Mesenchymal stem cell (in vitro differentiated cells and primary cell): Measurements from ENCODE around the gene LRP4.
A peak's percentile ranks its signal among the peaks of the same experiment; 100 is the strongest.

ENCODE experiments used
- DNase-seq: peaks from one replicate; pipeline ENCODE4 v3.0.0-alpha.2; 2013
- H2AFZ ChIP-seq: one replicate; pipeline ENCODE4 v1.6.1; 2013; ENCODE audit warnings: low read depth, mild to moderate bottlenecking, control low read depth, inconsistent platforms, low read length, moderate library complexity
- H2AK5ac ChIP-seq: 2 replicates; pipeline ENCODE4 v1.6.1; 2013; ENCODE audit warnings: low read length, moderate library complexity, mild to moderate bottlenecking, inconsistent platforms; ENCODE audit not compliant: severe bottlenecking
- H2BK120ac ChIP-seq: one replicate; pipeline ENCODE4 v1.6.1; 2013; ENCODE audit warnings: low read depth, mild to moderate bottlenecking, inconsistent platforms, low read length, moderate library complexity
- H2BK12ac ChIP-seq, 2 experiments: one replicate each; pipeline ENCODE4 v1.6.1; 2013; ENCODE audit warnings: inconsistent platforms in 2 of 2, low read length in 2 of 2, mild to moderate bottlenecking in 2 of 2, moderate library complexity in 2 of 2, control low read depth in 1 of 2
- H2BK15ac ChIP-seq: one replicate; pipeline ENCODE4 v1.6.1; 2013; ENCODE audit warnings: mild to moderate bottlenecking, low read depth, inconsistent platforms; ENCODE audit not compliant: poor library complexity, severe bottlenecking
- H2BK5ac ChIP-seq: 2 replicates; pipeline ENCODE4 v1.6.1; 2013; ENCODE audit warnings: low read depth, mild to moderate bottlenecking, low read length, control low read depth, inconsistent platforms; ENCODE audit not compliant: poor library complexity, severe bottlenecking
- H3K14ac ChIP-seq, 2 experiments: one replicate each; pipeline ENCODE4 v1.6.1; 2013; ENCODE audit warnings: inconsistent platforms in 2 of 2, low read length in 2 of 2, control low read depth in 1 of 2, mild to moderate bottlenecking in 1 of 2, moderate library complexity in 1 of 2
- H3K18ac ChIP-seq, 2 experiments: one replicate each; pipeline ENCODE4 v1.6.1; 2013; ENCODE audit warnings: inconsistent platforms in 2 of 2, low read length in 2 of 2, control low read depth in 1 of 2, low read depth in 1 of 2, mild to moderate bottlenecking in 1 of 2
- H3K23ac ChIP-seq, 2 experiments: one replicate each; pipeline ENCODE4 v1.6.1; 2013; ENCODE audit warnings: inconsistent platforms in 2 of 2, low read length in 2 of 2, mild to moderate bottlenecking in 2 of 2, moderate library complexity in 2 of 2, control low read depth in 1 of 2
- H3K27ac ChIP-seq: 2 replicates; pipeline ENCODE4 v1.5.1; 2013; ENCODE audit warnings: mild to moderate bottlenecking, moderate library complexity, low read length, control low read depth, inconsistent platforms; ENCODE audit not compliant: poor library complexity, severe bottlenecking
- H3K27me3 ChIP-seq, 2 experiments: 2 replicates each; pipeline versions ENCODE4 v1.6.1 to v1.7.0; 2013; ENCODE audit warnings: low read length in 2 of 2, mild to moderate bottlenecking in 2 of 2, moderate library complexity in 2 of 2, control low read depth in 1 of 2, inconsistent platforms in 1 of 2; ENCODE audit not compliant: control insufficient read depth in 1 of 2, insufficient read depth in 1 of 2
- H3K36me3 ChIP-seq, 2 experiments: 2 replicates each; pipeline versions ENCODE4 v1.6.1 to v1.7.0; 2013; ENCODE audit warnings: low read length in 2 of 2, control low read depth in 1 of 2, inconsistent platforms in 1 of 2, low read depth in 1 of 2, mild to moderate bottlenecking in 1 of 2; ENCODE audit not compliant: insufficient read depth in 2 of 2, control insufficient read depth in 1 of 2
- H3K4ac ChIP-seq, 2 experiments: one replicate each; pipeline ENCODE4 v1.6.1; 2013; ENCODE audit warnings: inconsistent platforms in 2 of 2, low read length in 2 of 2, mild to moderate bottlenecking in 2 of 2, moderate library complexity in 2 of 2, control low read depth in 1 of 2, low read depth in 1 of 2
- H3K4me1 ChIP-seq: 2 replicates; pipeline ENCODE4 v1.6.1; 2013; ENCODE audit warnings: low read depth, low read length, control low read depth; ENCODE audit not compliant: control insufficient read depth, insufficient read depth
- H3K4me2 ChIP-seq: 2 replicates; pipeline ENCODE4 v1.6.1; 2013; ENCODE audit warnings: low read length, mild to moderate bottlenecking, inconsistent platforms; ENCODE audit not compliant: poor library complexity, severe bottlenecking
- H3K4me3 ChIP-seq, 2 experiments: 2 replicates each; pipeline versions ENCODE4 v1.5.1 to v1.7.0; 2013; ENCODE audit warnings: low read length in 2 of 2, mild to moderate bottlenecking in 2 of 2, control low read depth in 1 of 2, low read depth in 1 of 2; ENCODE audit not compliant: insufficient read depth in 1 of 2
- H3K79me1 ChIP-seq: replicated peaks from 2 replicates; pipeline ENCODE4 v1.6.1; 2013; ENCODE audit warnings: mild to moderate bottlenecking, control low read depth, low read length, inconsistent platforms; ENCODE audit not compliant: poor library complexity, severe bottlenecking
- H3K9ac ChIP-seq: 2 replicates; pipeline ENCODE4 v1.7.0; 2013; ENCODE audit warnings: mild to moderate bottlenecking, low read length, moderate library complexity
- H3K9me3 ChIP-seq: 2 replicates; pipeline ENCODE4 v1.7.0; 2013; ENCODE audit warnings: mild to moderate bottlenecking, low read length; ENCODE audit not compliant: control insufficient read depth
- H4K8ac ChIP-seq: one replicate; pipeline ENCODE4 v1.6.1; 2013; ENCODE audit warnings: inconsistent platforms, mild to moderate bottlenecking, low read length, moderate library complexity
- H4K91ac ChIP-seq: one replicate; pipeline ENCODE4 v1.6.1; 2013; ENCODE audit warnings: mild to moderate bottlenecking, low read length, inconsistent platforms
- WGBS: methylation state at CpG from one replicate; pipeline ENCODE4 v1.1.7; 2013; ENCODE audit warnings: mixed read lengths; 5-methylcytosine and 5-hydroxymethylcytosine counted together

The LRP4 gene

DNA sequence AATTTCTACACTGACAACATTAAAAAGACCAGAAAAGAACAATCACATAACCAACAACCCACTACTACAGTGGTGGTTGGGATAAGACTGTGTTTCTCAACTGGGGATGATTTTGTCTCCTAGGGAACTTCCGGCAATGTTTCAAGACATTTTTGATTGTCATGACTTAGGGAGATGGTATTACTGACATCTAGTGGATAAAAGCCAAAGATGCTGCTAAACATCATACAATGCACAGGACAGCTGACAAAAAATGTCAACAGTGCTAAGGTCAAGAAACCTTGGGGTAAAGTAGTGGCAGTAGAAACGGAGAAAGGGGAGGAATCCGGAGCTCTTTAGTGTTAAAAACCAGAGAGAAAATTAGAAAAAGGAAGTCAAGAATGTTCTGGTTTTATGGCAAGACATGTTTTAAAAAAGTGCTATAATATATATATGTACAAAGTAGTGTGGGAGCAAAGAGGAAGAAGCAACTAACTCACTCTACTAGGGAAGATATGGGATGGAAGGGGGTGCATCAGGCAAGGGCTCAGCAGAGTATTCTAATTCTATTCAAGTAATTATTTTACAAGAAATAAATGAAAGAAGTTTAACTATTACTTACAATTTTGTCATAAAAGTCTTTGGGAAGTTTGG lies 109.4 kb downstream of the LRP4 start:
- Histone ChIP-seq H2BK120ac (no peak overlapping the region), H3K4me2 (no peak overlapping the region), H3K18ac (no peak overlapping the region), H3K9ac (peak overlapping the region; percentile 14), H3K23ac (no peak overlapping the region), H3K79me1 (peaks cover 14% of the 10 kb centered on the region), H4K91ac (no peak overlapping the region), H2BK5ac (no peak overlapping the region), H2AFZ (no peak overlapping the region), H2BK12ac (no peak overlapping the region), H2AK5ac (no peak overlapping the region), H3K4me1 (no peaks in the 10 kb centered on the region), H3K4ac (no peak overlapping the region), H2BK15ac (no peak overlapping the region), H3K9me3 (no peaks in the 10 kb centered on the region), H4K8ac (no peak overlapping the region), H3K4me3 (no peak overlapping the region), H3K36me3 (peaks cover 3 to 59% of the 10 kb centered on the region in 2 experiments), H3K14ac (no peak overlapping the region), H3K27ac (no peak overlapping the region), H3K27me3 (no peaks in the 10 kb centered on the region)
- 81% methylated on average over 3 of the region's 3 CpGs for WGBS
- DNase-seq, result peak; percentile 52
